Measurements from ENCODE around the gene HSPA4. TPM values are rescaled to one million over a fixed set of nuclear protein-coding genes. Genes with fewer than 3 reads are reported as not detected.

The HSPA4 gene
- total RNA-seq (2022; extraction: Qiagen RNA extraction; ENCODE audit: low read depth) = 136 to 221 TPM (median 195 TPM) in 5 replicates

GRCh38 chr5:133051542-133052316, at the start of gene HSPA4:
Gene HSPA4, plus strand, starts transcription at chr5:133052013. Its CDS starts 238 bp downstream, at chr5:133052251.

GRCh38 chr5:133025804-133026663, 25.8 kb upstream of the HSPA4 start, which contains the start of gene ZCCHC10:
Gene ZCCHC10, minus strand, starts transcription at chr5:133026549. Its CDS starts 12 bp downstream, at chr5:133026537.

Other genes starting within 250 kb of the HSPA4 start
- 0.06 to 0.21 TPM (median 0.14 TPM) in 5 replicates for gene SOWAHA, start 238.7 kb upstream of the HSPA4 start, total RNA-seq (2022; extraction: Qiagen RNA extraction; ENCODE audit: low read depth)
- gene SHROOM1, start 221.4 kb upstream of the HSPA4 start, total RNA-seq (2022; extraction: Qiagen RNA extraction; ENCODE audit: low read depth) = 8.8 to 10.6 TPM (median 9.9 TPM) in 5 replicates
- 0.20 to 0.32 TPM (median 0.27 TPM) in 5 replicates for gene GDF9, start 185.5 kb upstream of the HSPA4 start, total RNA-seq (2022; extraction: Qiagen RNA extraction; ENCODE audit: low read depth)
- gene UQCRQ, start 185.4 kb upstream of the HSPA4 start, total RNA-seq (2022; extraction: Qiagen RNA extraction; ENCODE audit: low read depth) = 414 to 542 TPM (median 494 TPM) in 5 replicates
- gene LEAP2, start 178.3 kb upstream of the HSPA4 start, total RNA-seq (2022; extraction: Qiagen RNA extraction; ENCODE audit: low read depth) = 0.55 to 1.5 TPM (median 1.1 TPM) in 5 replicates
- gene AFF4, start 88.4 kb upstream of the HSPA4 start, total RNA-seq (2022; extraction: Qiagen RNA extraction; ENCODE audit: low read depth) = 19.7 to 28.7 TPM (median 25.8 TPM) in 5 replicates
- 27.0 to 34.7 TPM (median 30.1 TPM) in 5 replicates for gene ZCCHC10, start 25.5 kb upstream of the HSPA4 start, total RNA-seq (2022; extraction: Qiagen RNA extraction; ENCODE audit: low read depth)

All from A549 treated with DMSO at 1 μM for 4 hours (cell line).